Measurements from ENCODE around the gene QRSL1.
"Not testable (repeated sequence)": the region's sequence is repeated elsewhere in the genome, so short reads cannot be mapped to it uniquely, and the experiment has no call there.

QRSL1 gene

GRCh38 chr6:106626485-106626884 is 2.9 kb upstream of the QRSL1 start:
- no peak for DNase-seq

GRCh38 chr6:106627760-106628159 is 1.6 kb upstream of the QRSL1 start:
- DNase-seq: not testable (repeated sequence)

GRCh38 chr6:106628658-106629102 is 698 bp upstream of the QRSL1 start:
- peak; percentile 12 for DNase-seq

GRCh38 chr6:106629859-106630163 is 433 bp downstream of the QRSL1 start:
- DNase-seq: no peak

GRCh38 chr6:106630366-106630765 is 988 bp downstream of the QRSL1 start:
- no peak for DNase-seq

GRCh38 chr6:106631346-106631745 is 2.0 kb downstream of the QRSL1 start:
- DNase-seq: no peak

GRCh38 chr6:106634565-106634964 is 5.2 kb downstream of the QRSL1 start:
- DNase-seq: no peak

GRCh38 chr6:106637051-106637716 is 7.8 kb downstream of the QRSL1 start:
- DNase-seq: no peak

GRCh38 chr6:106637717-106638341 is 8.5 kb downstream of the QRSL1 start:
- no peak for DNase-seq

- DNase-seq: no peak
These were observed 10.4 kb downstream of the QRSL1 start for GRCh38 chr6:106639812-106640211.

GRCh38 chr6:106642476-106642875 is 13.1 kb downstream of the QRSL1 start:
- no peak for DNase-seq

GRCh38 chr6:106643061-106643460 is 13.7 kb downstream of the QRSL1 start:
- no peak for DNase-seq

- DNase-seq: no peak
These were observed 19.4 kb downstream of the QRSL1 start for GRCh38 chr6:106648651-106649308.

- DNase-seq: no peak
These were observed 29.1 kb downstream of the QRSL1 start for GRCh38 chr6:106658469-106658868.

GRCh38 chr6:106659859-106660258 is 30.5 kb downstream of the QRSL1 start:
- DNase-seq: no peak

GRCh38 chr6:106662458-106662857 is 33.1 kb downstream of the QRSL1 start:
- no peak for DNase-seq

- no peak for DNase-seq
These were observed 37.1 kb downstream of the QRSL1 start for GRCh38 chr6:106666282-106667021.

GRCh38 chr6:106667022-106667402 is 37.6 kb downstream of the QRSL1 start:
- no peak for DNase-seq

GRCh38 chr6:106670236-106670635 is 40.9 kb downstream of the QRSL1 start:
- no peak for DNase-seq

GRCh38 chr6:106671651-106672050 is 42.3 kb downstream of the QRSL1 start:
- DNase-seq: no peak

- DNase-seq: no peak
These were observed 45.3 kb downstream of the QRSL1 start for GRCh38 chr6:106674541-106675229.

- no peak for DNase-seq
These were observed 47.9 kb downstream of the QRSL1 start for GRCh38 chr6:106677282-106677681.

GRCh38 chr6:106684011-106684410 is 54.6 kb downstream of the QRSL1 start:
- DNase-seq: no peak

Measured in NCI-H1694 treated with DMSO at 0.1 percent for 48 hours (cell line).